Measurements from ENCODE around the gene NELL2. TPM values are rescaled to one million over a fixed set of nuclear protein-coding genes. Genes with fewer than 3 reads are reported as not detected.

The NELL2 gene
- total and polyA plus RNA-seq, 8 donors = 0.50 to 133 (median 3.1) TPM

GRCh38 chr12:44774815-44775411, 101.2 kb downstream of the NELL2 start:
- Histone ChIP-seq H3K4me3 (no peak overlapping the region), H3K4me1 (no peaks in the 10 kb centered on the region), H3K27ac (no peak overlapping the region), H3K9me3 (no peaks in the 10 kb centered on the region), H3K36me3 (no peaks in the 10 kb centered on the region), H3K27me3 (no peaks in the 10 kb centered on the region)
- peak; percentile 42 to 49 for DNase-seq
- intact Hi-C loops (cut with DNase I; ENCODE audit: low total_unique reads) = no loop called here
- WGBS, 5 donors = 65 to 69% (median 66%) methylated on average over 11 of the region's 11 CpGs
- no peak for TF ChIP-seq POLR2AphosphoS5 (IDR thresholded peaks at IDR 0.05)
- TF ChIP-seq, protein P1, sequence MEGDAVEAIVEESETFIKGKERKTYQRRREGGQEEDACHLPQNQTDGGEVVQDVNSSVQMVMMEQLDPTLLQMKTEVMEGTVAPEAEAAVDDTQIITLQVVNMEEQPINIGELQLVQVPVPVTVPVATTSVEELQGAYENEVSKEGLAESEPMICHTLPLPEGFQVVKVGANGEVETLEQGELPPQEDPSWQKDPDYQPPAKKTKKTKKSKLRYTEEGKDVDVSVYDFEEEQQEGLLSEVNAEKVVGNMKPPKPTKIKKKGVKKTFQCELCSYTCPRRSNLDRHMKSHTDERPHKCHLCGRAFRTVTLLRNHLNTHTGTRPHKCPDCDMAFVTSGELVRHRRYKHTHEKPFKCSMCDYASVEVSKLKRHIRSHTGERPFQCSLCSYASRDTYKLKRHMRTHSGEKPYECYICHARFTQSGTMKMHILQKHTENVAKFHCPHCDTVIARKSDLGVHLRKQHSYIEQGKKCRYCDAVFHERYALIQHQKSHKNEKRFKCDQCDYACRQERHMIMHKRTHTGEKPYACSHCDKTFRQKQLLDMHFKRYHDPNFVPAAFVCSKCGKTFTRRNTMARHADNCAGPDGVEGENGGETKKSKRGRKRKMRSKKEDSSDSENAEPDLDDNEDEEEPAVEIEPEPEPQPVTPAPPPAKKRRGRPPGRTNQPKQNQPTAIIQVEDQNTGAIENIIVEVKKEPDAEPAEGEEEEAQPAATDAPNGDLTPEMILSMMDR (IDR thresholded peaks at IDR 0.05) = peak in 5 of 7 experiments; percentile 20 to 58 (median 43)

DNA sequence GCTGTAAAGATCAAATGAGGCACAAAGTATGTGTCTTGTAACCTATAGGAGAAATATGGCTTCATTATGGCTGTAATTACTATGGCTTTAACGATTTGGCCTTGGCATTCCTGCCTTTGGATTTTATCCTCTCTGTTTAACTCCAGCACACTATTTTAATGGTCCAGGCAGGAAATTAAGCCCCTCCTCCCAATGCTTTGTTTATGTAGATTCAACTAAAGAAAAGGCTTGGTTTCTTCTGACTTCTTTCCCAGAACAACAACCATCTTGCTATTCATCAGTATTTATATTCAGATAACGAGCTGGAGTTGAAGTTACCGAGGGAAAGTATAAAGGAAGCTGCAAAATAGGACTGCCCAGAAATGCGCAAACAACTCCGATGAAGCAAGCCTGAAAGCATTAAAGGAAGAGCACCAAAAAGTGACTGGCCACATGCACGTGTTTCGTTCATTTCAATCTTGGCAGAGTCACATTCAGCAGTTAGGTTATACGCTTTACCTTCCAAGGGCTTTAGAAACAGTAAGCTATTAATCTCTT, 104.6 kb downstream of the NELL2 start:
- H3K27ac ChIP-seq = no peak overlapping the region
- 58 to 75% (median 65%) methylated on average over 8 of the region's 8 CpGs for WGBS, 5 donors
- intact Hi-C loops (cut with DNase I; ENCODE audit: low total_unique reads) = no loop called here

DNA sequence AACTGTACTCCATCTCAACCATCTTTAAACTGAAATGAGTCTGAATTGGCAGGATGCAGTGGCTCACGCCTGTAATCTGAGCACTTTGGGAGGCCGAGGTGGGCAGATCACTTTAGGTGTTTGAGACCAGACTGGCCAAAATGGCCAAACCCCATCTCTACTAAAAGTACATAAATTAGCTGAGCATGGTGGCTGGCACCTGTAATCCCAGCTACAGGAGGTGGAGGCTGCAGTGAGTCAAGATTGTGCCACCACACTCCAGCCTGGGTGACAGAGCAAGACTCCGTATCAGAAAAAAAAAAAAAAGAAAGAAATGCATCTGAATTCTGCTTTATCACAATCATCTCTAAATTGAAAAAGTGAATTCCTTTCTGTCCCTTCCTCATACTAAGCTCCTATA, 110.3 kb downstream of the NELL2 start:
- no peak for TF ChIP-seq POLR2A (IDR thresholded peaks at IDR 0.05)
- TF ChIP-seq POLR2AphosphoS5 (IDR thresholded peaks at IDR 0.05) = no peak
- TF ChIP-seq, protein P1 (IDR thresholded peaks at IDR 0.05) = no peak
- TF ChIP-seq EP300 (IDR thresholded peaks at IDR 0.05) = no peak
- no peaks in the 10 kb centered on the region for H3K9me3 ChIP-seq
- DNase-seq = no peak
- H3K4me3 ChIP-seq = no peak overlapping the region
- intact Hi-C loops (cut with DNase I; ENCODE audit: low total_unique reads) = no loop called here
- WGBS, 5 donors = 68 to 89% (median 84%) methylated on average over 3 of the region's 3 CpGs
- no peaks in the 10 kb centered on the region for H3K36me3 ChIP-seq
- H3K27me3 ChIP-seq = no peaks in the 10 kb centered on the region
- no peaks in the 10 kb centered on the region for H3K4me1 ChIP-seq
- no peak overlapping the region for H3K27ac ChIP-seq

More for the DNA sequence above, 104.6 kb downstream of the NELL2 start:
- H3K4me1 ChIP-seq = no peaks in the 10 kb centered on the region
- H3K36me3 ChIP-seq = no peaks in the 10 kb centered on the region
- H3K27me3 ChIP-seq = no peaks in the 10 kb centered on the region
- H3K9me3 ChIP-seq = no peaks in the 10 kb centered on the region
- TF ChIP-seq, protein P1 (IDR thresholded peaks at IDR 0.05) = no peak
- TF ChIP-seq POLR2AphosphoS5 (IDR thresholded peaks at IDR 0.05) = no peak
- TF ChIP-seq POLR2A (IDR thresholded peaks at IDR 0.05) = no peak
- TF ChIP-seq EP300 (IDR thresholded peaks at IDR 0.05) = no peak
- no peak overlapping the region for H3K4me3 ChIP-seq
- DNase-seq = no peak

DNA sequence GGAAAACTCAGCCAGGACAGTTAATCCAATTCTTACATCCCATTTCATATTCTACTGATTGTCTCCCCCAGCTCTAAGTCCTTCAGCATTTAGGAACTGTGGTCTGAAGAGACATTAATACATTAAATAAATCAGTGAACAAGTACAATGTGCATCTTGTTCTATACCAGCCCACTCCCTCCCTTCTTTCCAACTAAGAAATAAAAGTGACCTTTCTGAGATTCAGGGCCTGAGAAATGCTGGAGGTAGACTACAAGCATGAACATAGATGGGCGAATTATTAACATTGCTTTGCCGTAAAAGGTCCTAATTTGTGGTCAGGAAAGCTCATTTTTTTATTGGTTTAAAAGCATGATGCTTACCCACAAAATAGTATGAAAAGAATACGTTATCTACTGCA, 113.1 kb downstream of the NELL2 start:
- WGBS, 5 donors = 59 to 81% (median 75%) methylated on average over 3 of the region's 3 CpGs

More for the DNA sequence above, 113.1 kb downstream of the NELL2 start:
- TF ChIP-seq POLR2A (IDR thresholded peaks at IDR 0.05) = no peak
- TF ChIP-seq, protein P1 (IDR thresholded peaks at IDR 0.05) = no peak
- TF ChIP-seq POLR2AphosphoS5 (IDR thresholded peaks at IDR 0.05) = no peak
- no peak for TF ChIP-seq EP300 (IDR thresholded peaks at IDR 0.05)
- no peak for DNase-seq
- intact Hi-C loops (cut with DNase I; ENCODE audit: low total_unique reads) = no loop called here
- Histone ChIP-seq H3K9me3 (no peaks in the 10 kb centered on the region), H3K27ac (no peak overlapping the region), H3K36me3 (no peaks in the 10 kb centered on the region), H3K4me3 (no peak overlapping the region), H3K4me1 (no peaks in the 10 kb centered on the region), H3K27me3 (no peaks in the 10 kb centered on the region)

Measured in stomach (tissue), 9 donors.